GM20431 (cell line): ENCODE measurements around the gene PLEKHG4B.
"Not testable (repeated sequence)": the region's sequence is repeated elsewhere in the genome, so short reads cannot be mapped to it uniquely, and the experiment has no call there.

Experiments
- in situ Hi-C: fragments of 300-500 bp; cut with MseI, MboI; formaldehyde crosslinking; loops from one replicate; pipeline ENCODE4 v1.15.0; 2020; ENCODE audit warnings: low sequenced_read_pairs; ENCODE audit not compliant: unreplicated experiment

PLEKHG4B gene

GRCh38 chr5:90590-91547 is 1.1 kb upstream of the PLEKHG4B start:
- in situ Hi-C loops: no loop called here

GRCh38 chr5:92401-93220 is 643 bp downstream of the PLEKHG4B start:
- in situ Hi-C loops: no loop called here

- in situ Hi-C loops: no loop called here
Observed at GRCh38 chr5:93221-93980, 1.4 kb downstream of the PLEKHG4B start.

GRCh38 chr5:94113-94892 is 2.3 kb downstream of the PLEKHG4B start:
- in situ Hi-C loops: no loop called here

- in situ Hi-C loops: no loop called here
Observed at GRCh38 chr5:95241-95980, 3.4 kb downstream of the PLEKHG4B start.

- in situ Hi-C loops: no loop called here
Observed at GRCh38 chr5:96976-97660, 5.2 kb downstream of the PLEKHG4B start.

- in situ Hi-C loops: no loop called here
Observed at GRCh38 chr5:99815-100214, 7.8 kb downstream of the PLEKHG4B start.

- in situ Hi-C loops: no loop called here
Observed at GRCh38 chr5:102411-103043, 10.6 kb downstream of the PLEKHG4B start.

GRCh38 chr5:104106-104505 is 12.1 kb downstream of the PLEKHG4B start:
- in situ Hi-C loops: not testable (repeated sequence)

- in situ Hi-C loops: no loop called here
Observed at GRCh38 chr5:104778-105296, 12.9 kb downstream of the PLEKHG4B start.

- in situ Hi-C loops: no loop called here
Observed at GRCh38 chr5:105504-106070, 13.6 kb downstream of the PLEKHG4B start.

GRCh38 chr5:106587-106986 is 14.6 kb downstream of the PLEKHG4B start:
- in situ Hi-C loops: no loop called here

- in situ Hi-C loops: no loop called here
Observed at GRCh38 chr5:107526-107925, 15.6 kb downstream of the PLEKHG4B start.

GRCh38 chr5:109826-110225 is 17.9 kb downstream of the PLEKHG4B start:
- in situ Hi-C loops: no loop called here

- in situ Hi-C loops: no loop called here
Observed at GRCh38 chr5:110270-110888, 18.4 kb downstream of the PLEKHG4B start.

GRCh38 chr5:111171-111570 is 19.2 kb downstream of the PLEKHG4B start:
- in situ Hi-C loops: no loop called here
